K562 (cell line): ENCODE measurements around the gene FMNL3. TPM values are rescaled to one million over a fixed set of nuclear protein-coding genes. Genes with fewer than 3 reads are reported as not detected.

Source experiments
- BDP1 ChIP-seq: IDR thresholded peaks from 3 replicates; pipeline ENCODE4 v1.6.1; 2011; ENCODE audit not compliant: insufficient read length, insufficient read depth
- CCAR2 ChIP-seq: fragments of 200-400 bp; formaldehyde crosslinking; IDR thresholded peaks from 2 replicates; pipeline ENCODE4 v1.6.1; 2017; ENCODE audit warnings: mild to moderate bottlenecking, low read depth, low read length
- CHD1 ChIP-seq: fragments of 200-600 bp; sonication (generic); IDR thresholded peaks from one replicate; pipeline ENCODE4 v1.6.1; 2012; ENCODE audit warnings: mild to moderate bottlenecking, moderate library complexity, low read length, inconsistent platforms
- CHD2 ChIP-seq: IDR thresholded peaks from 2 replicates; pipeline ENCODE4 v1.6.1; 2011; ENCODE audit warnings: low read depth, low read length
- JUND ChIP-seq, 2 experiments: IDR thresholded peaks; 2 replicates in 1 of 2; 3 replicates in 1 of 2; pipeline ENCODE4 v1.6.1; 2011; ENCODE audit warnings: borderline replicate concordance in 2 of 2, low read depth in 2 of 2, low read length in 2 of 2, improper control_type of control experiment in 1 of 2, missing biosample characterization in 1 of 2, missing genetic modification characterization in 1 of 2, missing genetic modification reagents in 1 of 2
- LCOR ChIP-seq: sonication (generic); formaldehyde crosslinking; IDR thresholded peaks from 2 replicates; pipeline ENCODE4 v1.8.0; 2022; ENCODE audit warnings: mild to moderate bottlenecking, missing genetic modification reagents
- NCOA1 ChIP-seq: fragments of 450-650 bp; IDR thresholded peaks from 2 replicates; pipeline ENCODE4 v1.6.1; 2016; ENCODE audit warnings: low read depth
- NCOR1 ChIP-seq: fragments of 450-650 bp; IDR thresholded peaks from 2 replicates; pipeline ENCODE4 v1.6.1; 2016; ENCODE audit warnings: mild to moderate bottlenecking, moderate library complexity
- RAD51 ChIP-seq: fragments of 450-650 bp; IDR thresholded peaks from 2 replicates; pipeline ENCODE4 v1.7.1; 2016; ENCODE audit warnings: low read depth, mild to moderate bottlenecking, borderline replicate concordance
- SP1 ChIP-seq: sonication (generic); formaldehyde crosslinking; IDR thresholded peaks from 2 replicates; pipeline ENCODE4 v1.8.1; 2022; ENCODE audit warnings: mild to moderate bottlenecking, missing genetic modification reagents
- TEAD2 ChIP-seq: fragments of 450-650 bp; IDR thresholded peaks from 2 replicates; pipeline ENCODE4 v1.6.1; 2016; ENCODE audit warnings: missing genetic modification characterization, control low read depth, missing compliant biosample characterization
- TEAD4 ChIP-seq, 2 experiments: sonication (generic) in 1 of 2; formaldehyde crosslinking in 1 of 2; IDR thresholded peaks; 2 replicates each; pipeline versions ENCODE4 v1.6.1 to v1.8.0; 2012 to 2022; ENCODE audit warnings: borderline replicate concordance in 1 of 2, inconsistent platforms in 1 of 2, low read length in 1 of 2, mild to moderate bottlenecking in 1 of 2, missing genetic modification reagents in 1 of 2
- ZNF232 ChIP-seq: sonication (generic); formaldehyde crosslinking; IDR thresholded peaks from 2 replicates; pipeline ENCODE4 v1.8.0; 2022; ENCODE audit warnings: mild to moderate bottlenecking, missing genetic modification reagents
- ZNF384 ChIP-seq: IDR thresholded peaks from 2 replicates; pipeline ENCODE4 v1.6.1; 2012; ENCODE audit warnings: low read depth, low read length, improper control_type of control experiment
- ZNF408 ChIP-seq: fragments of 250-450 bp; sonication (Bioruptor Pico); IDR thresholded peaks from 2 replicates; pipeline ENCODE4 v1.4.0; 2020; ENCODE audit warnings: low read depth, mild to moderate bottlenecking, moderate library complexity
- ZNF431 ChIP-seq: sonication (generic); formaldehyde crosslinking; IDR thresholded peaks from 2 replicates; pipeline ENCODE4 v1.8.0; 2022; ENCODE audit warnings: mild to moderate bottlenecking, missing genetic modification reagents
- ZNF445 ChIP-seq: fragments of 250-450 bp; sonication (Bioruptor Pico); IDR thresholded peaks from 2 replicates; pipeline ENCODE4 v1.4.0; 2020; ENCODE audit warnings: low read depth, mild to moderate bottlenecking, moderate library complexity
- ZNF707 ChIP-seq: fragments of 250-450 bp; sonication (Bioruptor Pico); conservative IDR thresholded peaks from 2 replicates; pipeline ENCODE4 v1.8.0; 2022; ENCODE audit warnings: inconsistent platforms, mild to moderate bottlenecking, moderate library complexity
- ZNF766 ChIP-seq: fragments of 200-800 bp; sonication (Bioruptor generic); conservative IDR thresholded peaks from 2 replicates; pipeline ENCODE4 v1.6.1; 2016; ENCODE audit warnings: missing genetic modification characterization, missing compliant biosample characterization
- polyA plus RNA-seq, 8 experiments: library from polyadenylated mRNA; depleted of rRNA in 4 of 8; stranded (reverse) in 5 of 8; unstranded in 3 of 8; fragments of >200 nt; fragmentation: Nextera tagmentation in 2 of 8; fragmentation: Illumina TruSeq in 1 of 8; extraction: Ambion mirVana in 2 of 8; extraction: Trizol in 1 of 8; gene quantifications; 2 replicates each; pipeline versions ENCODE4 v1.2.1 to v1.2.3, GENCODE V29; 2011 to 2014; ENCODE audit warnings: inconsistent platforms in 1 of 8, missing spikeins in 1 of 8
- total RNA-seq, 7 experiments: library from RNA; depleted of rRNA in 6 of 7; stranded (reverse); fragments of >200 nt in 6 of 7; fragmentation: Illumina TruSeq in 2 of 7; extraction: Trizol in 2 of 7; gene quantifications; 2 replicates each; pipeline versions ENCODE4 v1.2.1 to v1.2.3, GENCODE V29; 2011 to 2021; ENCODE audit warnings: low replicate concordance in 1 of 7
- TF ChIP-seq, protein P1 (sequence below), 2 experiments: fragments of 450-650 bp in 1 of 2; sonication (generic) in 1 of 2; formaldehyde crosslinking in 1 of 2; IDR thresholded peaks; 2 replicates each; pipeline versions ENCODE4 v1.7.1 to v1.9.0; 2016 to 2022; ENCODE audit warnings: inconsistent platforms in 1 of 2, mild to moderate bottlenecking in 1 of 2, missing genetic modification reagents in 1 of 2

The FMNL3 gene
- total and polyA plus RNA-seq, 9 of the 15 experiments (the other 6 are each of a cell fraction or from before 2014, with no cell fraction given): 0.49 to 14.4 (median 6.8) TPM

DNA sequence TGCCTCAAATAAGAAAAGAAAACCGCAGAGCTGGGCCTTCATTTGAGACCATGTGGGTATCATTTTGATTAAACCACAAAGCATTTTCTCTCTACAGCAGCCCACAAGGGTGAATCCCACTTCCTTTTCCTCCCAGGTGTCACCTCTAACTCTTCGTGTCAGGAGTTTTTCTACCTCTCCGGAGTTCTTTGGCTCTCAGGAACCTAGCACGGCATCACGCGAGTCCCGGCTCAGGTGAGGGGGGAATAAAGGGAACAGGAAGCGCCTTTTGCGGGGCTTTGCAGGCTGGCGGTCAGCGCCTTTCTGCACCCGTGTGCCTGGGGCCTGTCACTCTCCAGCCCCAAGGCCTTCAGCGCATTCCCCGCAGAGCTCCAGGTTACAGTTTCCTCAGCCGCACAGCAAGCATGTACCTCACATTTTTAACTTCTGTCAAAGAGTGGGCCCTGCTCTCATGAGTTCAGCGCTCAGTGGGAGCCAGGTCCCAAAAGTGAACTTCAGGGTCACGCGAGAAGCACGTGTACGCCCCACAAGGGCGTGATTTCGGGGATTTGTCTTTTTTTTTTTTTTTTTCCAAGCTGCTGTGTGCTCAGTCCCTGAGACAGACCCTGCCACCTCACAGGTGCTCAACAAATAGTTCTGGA, 84.6 kb downstream of the FMNL3 start (continued):
- TF ChIP-seq, protein P1, sequence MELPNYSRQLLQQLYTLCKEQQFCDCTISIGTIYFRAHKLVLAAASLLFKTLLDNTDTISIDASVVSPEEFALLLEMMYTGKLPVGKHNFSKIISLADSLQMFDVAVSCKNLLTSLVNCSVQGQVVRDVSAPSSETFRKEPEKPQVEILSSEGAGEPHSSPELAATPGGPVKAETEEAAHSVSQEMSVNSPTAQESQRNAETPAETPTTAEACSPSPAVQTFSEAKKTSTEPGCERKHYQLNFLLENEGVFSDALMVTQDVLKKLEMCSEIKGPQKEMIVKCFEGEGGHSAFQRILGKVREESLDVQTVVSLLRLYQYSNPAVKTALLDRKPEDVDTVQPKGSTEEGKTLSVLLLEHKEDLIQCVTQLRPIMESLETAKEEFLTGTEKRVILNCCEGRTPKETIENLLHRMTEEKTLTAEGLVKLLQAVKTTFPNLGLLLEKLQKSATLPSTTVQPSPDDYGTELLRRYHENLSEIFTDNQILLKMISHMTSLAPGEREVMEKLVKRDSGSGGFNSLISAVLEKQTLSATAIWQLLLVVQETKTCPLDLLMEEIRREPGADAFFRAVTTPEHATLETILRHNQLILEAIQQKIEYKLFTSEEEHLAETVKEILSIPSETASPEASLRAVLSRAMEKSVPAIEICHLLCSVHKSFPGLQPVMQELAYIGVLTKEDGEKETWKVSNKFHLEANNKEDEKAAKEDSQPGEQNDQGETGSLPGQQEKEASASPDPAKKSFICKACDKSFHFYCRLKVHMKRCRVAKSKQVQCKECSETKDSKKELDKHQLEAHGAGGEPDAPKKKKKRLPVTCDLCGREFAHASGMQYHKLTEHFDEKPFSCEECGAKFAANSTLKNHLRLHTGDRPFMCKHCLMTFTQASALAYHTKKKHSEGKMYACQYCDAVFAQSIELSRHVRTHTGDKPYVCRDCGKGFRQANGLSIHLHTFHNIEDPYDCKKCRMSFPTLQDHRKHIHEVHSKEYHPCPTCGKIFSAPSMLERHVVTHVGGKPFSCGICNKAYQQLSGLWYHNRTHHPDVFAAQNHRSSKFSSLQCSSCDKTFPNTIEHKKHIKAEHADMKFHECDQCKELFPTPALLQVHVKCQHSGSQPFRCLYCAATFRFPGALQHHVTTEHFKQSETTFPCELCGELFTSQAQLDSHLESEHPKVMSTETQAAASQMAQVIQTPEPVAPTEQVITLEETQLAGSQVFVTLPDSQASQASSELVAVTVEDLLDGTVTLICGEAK (IDR thresholded peaks at IDR 0.05): peak; percentile 76
- TF ChIP-seq, protein P1 (CRISPR knock-in tag; IDR thresholded peaks at IDR 0.05): no peak
- TF ChIP-seq NCOR1 (no peak), ZNF766 (no peak), NCOA1 (0 out of 2 replicates have a peak, but pooled peaks have one; percentile 5), ZNF445 (CRISPR knock-in tag) (no peak), ZNF431 (CRISPR knock-in tag) (no peak), JUND (IDR thresholded peaks at IDR 0.05; ENCODE audit: borderline replicate concordance, low read depth, low read length) (no peak), JUND (tag; IDR thresholded peaks at IDR 0.05; ENCODE audit: borderline replicate concordance, low read depth, low read length) (no peak), BDP1 (no peak), TEAD2 (no peak), LCOR (CRISPR knock-in tag) (peak; percentile 49; the same call in 1 of the 2 replicates), CHD2 (peak; percentile 92), ZNF232 (CRISPR knock-in tag) (no peak), ZNF408 (CRISPR knock-in tag) (no peak), ZNF707 (CRISPR knock-in tag) (no peak), SP1 (CRISPR knock-in tag) (peak; percentile 28; the same call in 1 of the 2 replicates), RAD51 (0 out of 2 replicates have a peak, but pooled peaks have one; percentile 25), TEAD4 (IDR thresholded peaks at IDR 0.05; ENCODE audit: low read length) (peak; percentile 24; the same call in 1 of the 2 replicates), TEAD4 (CRISPR knock-in tag; IDR thresholded peaks at IDR 0.05; ENCODE audit: borderline replicate concordance) (no peak), CHD1 (peak; percentile 65), CCAR2 (no peak), ZNF384 (peak; percentile 84)
